HG03565 (cell line): Measurements from ENCODE around the gene ASB18.

Experiments
- ATAC-seq: cut with Tn5 transposase; IDR thresholded peaks from one replicate; pipeline ENCODE4 v1.9.1; 2021; ENCODE audit warnings: mild to moderate bottlenecking, moderate library complexity; ENCODE audit not compliant: unreplicated experiment

The ASB18 gene

DNA sequence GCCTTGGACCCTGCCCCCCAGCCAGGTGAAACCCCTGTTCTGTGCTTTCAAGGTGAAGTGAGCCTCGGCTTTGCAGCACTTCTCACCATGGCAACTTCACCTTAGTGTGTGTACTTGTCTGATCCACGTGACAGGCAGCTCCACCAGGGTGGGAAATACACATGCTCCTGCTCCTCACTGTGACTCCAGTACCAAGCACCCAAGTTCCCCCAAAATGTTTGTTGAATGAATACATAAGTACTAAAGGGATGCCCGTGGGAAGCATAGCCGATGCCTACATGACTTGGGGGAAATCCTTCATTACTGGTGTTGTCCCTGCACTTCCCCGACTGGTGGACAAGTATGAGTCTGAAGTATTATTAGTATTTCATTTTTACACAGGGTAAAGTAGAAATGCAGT is 54.2 kb downstream of the ASB18 start:
- ATAC-seq = no peak

DNA sequence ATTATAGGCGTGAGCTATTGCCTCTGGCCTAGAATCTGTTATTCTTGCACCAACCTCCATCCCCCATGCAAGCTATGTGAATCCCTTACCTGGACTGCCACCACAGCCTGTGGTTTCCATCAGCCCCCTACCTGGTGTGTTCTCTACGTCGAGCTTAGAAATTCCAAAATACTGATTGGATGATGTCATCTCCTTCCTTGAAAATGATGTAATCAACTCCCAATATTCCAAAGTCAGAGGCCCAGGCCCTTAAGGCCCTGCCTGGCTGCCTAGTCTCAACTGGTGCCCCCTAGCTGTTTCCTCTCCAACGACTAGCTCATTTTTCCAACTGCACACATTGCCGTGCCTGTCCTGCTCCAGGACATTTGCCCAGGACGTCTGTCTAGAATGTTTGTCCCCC is 54.7 kb downstream of the ASB18 start:
- no peak for ATAC-seq

- no peak for ATAC-seq
Measured at GRCh38 chr2:236208019-236208926, 55.9 kb downstream of the ASB18 start.

DNA sequence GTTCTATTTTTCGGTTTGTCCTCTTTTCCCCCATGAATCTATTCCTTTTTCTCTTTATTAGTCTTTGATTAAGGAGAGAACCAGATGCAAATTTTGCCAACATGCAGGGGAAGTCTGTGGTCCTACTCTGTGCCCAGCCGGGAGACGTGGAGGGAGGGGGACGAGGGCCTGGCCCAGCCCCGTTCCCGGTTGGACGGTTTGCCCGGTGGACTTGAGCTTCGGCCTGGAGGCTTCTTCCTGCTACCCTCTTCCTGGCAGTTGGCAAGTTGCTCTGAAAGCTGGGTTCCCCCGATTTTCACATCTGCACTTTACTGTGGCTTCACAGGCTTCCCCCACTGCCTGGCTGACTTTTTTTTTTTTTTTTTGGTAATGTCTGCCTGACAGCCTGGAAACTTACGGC is 56.7 kb downstream of the ASB18 start:
- ATAC-seq = no peak

DNA sequence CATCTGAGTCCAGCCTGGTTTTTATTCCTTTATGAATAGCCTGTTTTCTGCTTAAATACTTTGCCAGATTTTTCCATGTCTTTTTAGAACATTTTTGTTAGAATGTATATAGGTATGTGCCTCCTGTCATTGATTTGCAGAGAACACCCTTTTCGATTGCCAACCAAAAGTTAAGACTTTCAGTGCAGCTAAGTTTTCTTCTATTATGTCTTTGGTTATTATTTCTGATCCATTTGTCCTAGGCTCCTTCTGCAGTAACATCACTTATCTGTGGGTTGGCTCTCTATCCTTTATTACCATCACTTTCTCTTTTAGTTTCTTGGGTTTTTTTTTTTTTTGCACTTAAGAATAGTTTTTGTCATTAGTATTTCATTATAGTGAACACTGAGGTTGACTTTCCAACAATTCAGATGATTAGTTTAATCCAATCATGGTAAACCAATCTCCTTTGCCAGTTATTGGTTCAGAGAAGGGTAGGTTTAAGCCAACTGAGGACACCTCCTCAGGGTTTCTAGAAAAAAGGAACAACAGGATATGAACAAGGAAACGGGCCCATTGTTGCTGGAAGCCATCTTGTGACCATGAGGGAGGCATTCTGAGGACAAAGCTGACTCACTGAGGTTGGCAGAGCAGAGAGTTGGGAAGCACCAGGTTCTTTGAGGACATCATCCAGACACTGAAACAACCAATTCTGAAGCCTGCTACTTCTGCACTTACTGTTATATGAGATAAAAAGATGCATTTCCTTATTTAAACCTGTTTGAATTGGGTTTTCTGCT is 58.1 kb downstream of the ASB18 start:
- no peak for ATAC-seq

DNA sequence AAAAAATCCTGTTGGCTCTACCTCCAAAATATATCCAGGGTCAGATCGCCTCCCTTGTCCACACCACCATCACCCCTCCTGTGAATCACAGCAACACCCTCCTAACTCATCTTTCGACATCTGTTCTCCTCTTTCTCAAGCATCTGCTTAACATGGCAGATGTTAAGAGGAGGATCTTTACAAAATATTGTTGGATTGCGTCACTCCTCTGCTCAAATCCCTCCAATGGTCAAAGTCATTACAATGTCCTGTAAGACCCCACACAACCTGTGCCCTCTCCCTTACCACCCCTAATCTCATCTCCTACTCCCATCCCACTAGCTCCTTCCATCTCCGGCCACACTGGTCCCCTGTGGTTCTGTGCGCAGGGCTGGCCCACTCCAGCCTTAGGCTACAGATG is 59.3 kb downstream of the ASB18 start:
- no peak for ATAC-seq

GRCh38 chr2:236200378-236200777 is 63.8 kb downstream of the ASB18 start:
- ATAC-seq = no peak

- no peak for ATAC-seq
Measured at GRCh38 chr2:236196366-236196765, 67.8 kb downstream of the ASB18 start.

DNA sequence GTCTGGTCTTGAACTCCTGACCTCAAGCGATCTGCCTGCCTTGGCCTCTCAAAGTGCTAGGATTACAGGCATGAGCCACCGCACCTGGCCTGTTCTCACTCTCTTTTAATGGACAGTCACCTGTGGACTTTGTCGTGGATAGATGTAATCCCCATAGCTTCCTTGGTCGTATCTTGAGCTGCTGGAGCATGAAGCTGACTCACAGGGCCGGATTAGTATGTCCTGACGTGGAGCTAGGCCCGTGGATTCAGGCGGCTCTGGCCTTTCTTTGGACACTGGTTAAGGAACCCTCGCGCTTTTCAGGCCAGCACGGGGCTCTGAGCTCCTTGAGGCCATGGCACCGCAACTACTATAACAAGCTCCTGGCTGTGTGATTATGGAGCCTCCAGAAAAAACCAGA is 68.5 kb downstream of the ASB18 start:
- ATAC-seq = no peak

DNA sequence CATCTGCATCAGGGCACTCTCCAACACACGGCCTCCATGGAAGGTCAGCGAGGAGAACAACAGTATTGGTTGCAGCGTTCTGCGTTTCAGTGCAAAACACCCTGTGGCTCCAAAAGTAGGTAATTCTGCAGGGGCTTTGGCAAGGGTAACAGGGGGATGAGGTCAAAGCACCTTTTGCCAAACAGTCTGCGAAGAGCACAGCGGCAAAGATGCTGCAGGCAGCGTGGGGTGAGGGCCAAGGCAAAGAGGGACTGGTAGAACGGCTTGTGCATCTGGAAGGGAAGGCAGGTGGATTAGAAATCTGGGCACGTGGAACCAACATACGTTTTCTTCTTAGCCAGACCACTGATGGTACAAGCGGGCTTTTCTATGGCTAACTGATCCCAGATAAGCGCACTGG is 69.4 kb downstream of the ASB18 start:
- ATAC-seq = no peak

DNA sequence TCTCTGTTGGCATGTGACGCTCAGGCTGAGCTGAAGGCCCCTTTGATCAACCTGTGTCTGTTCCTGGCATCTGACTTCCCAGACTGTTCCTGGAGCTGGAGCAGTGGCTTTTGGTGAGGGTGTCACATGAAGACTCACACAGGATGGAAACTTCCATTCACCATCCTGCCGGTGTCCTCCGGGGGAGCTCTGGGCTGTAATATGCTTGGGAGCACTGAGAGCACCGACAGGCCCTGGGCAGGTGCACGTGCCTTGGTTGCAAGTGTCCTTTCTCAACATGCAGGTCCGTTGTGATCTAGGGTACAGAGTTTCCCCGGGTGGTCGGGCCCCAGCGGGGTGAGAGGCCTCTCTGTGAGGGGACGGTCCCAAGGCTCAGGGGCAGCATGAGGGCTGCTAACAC is 71.2 kb downstream of the ASB18 start:
- no peak for ATAC-seq

GRCh38 chr2:236190674-236191073 is 73.5 kb downstream of the ASB18 start:
- no peak for ATAC-seq

DNA sequence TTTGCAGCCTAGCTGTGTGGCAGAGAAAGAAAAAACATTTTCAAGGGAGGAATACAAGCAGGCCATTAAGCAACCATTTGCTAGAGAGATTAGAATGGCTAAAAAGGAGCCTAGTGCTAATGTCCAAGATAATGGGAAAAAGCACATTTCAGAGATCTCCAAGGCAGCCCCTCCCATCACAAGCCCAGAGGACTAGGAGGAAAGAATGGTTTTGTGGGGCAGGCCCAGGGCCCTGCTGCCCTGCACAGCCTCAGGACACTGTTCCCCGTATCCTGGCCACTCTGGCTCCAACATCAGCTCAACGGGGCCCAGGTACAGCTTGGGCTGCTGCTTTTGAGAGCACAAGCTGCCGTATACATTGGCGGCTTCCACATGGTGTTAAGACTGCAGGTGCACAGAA is 79.5 kb downstream of the ASB18 start:
- no peak for ATAC-seq

DNA sequence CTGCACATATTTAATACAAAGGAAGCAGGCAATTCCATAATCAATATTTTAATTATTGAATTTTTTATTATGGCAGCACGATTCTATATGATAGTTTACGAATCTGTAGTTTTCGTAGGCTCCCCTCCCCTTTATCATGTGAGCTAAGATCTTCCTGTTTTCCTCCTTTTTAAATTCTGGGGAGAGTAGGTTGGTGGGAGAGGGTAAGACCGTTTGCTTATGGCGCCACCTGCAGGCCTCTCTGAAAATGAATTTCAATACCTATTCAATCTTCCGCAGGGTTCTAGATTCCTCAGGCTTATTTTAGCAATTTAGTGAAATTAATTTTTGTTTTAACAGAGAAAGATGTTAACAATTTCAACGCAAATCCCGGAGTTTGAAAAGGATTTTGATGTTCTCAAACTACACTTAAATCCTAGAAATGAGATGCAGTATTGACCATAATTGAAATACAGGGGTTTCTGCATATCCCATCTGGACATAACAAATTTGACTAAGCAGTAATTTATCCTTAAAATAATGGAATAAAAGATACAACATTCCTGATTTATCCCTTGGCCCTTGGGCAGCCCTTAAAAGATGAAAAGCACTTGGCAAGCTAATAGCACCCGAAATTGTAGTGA is 83.3 kb downstream of the ASB18 start:
- ATAC-seq = no peak

DNA sequence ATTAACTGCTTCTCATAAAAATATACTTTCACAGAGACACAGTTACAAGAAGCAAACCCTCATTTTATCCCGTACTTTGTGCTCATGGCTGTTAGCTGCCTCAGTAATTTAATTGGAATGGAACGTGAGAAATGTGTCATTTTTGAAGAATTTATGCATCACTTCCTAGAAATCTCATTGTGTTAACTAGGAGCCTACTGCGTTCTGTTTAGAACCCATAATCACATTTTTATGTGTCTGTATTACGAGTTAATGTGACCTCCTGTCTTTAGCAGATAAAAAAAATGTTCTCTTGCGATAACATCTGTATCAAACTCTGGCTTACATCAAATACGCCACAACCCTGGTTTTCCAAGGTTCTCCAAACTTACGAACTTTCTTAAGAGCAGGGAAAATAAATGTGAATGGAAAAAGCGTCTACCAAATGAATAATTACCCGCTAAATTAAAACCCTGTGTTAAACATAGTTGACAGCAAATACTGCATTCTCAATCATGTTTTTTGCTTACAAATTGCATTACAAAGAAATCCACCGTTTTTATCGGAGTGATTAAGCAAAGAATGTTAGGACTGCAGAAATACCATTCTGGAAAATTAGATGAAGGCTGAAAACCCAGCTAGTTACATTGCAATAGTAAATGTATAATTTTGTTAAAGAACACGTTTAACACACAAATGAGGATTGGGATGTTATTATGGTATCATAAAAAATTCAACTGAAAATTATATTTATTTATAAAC is 84.0 kb downstream of the ASB18 start:
- no peak for ATAC-seq

DNA sequence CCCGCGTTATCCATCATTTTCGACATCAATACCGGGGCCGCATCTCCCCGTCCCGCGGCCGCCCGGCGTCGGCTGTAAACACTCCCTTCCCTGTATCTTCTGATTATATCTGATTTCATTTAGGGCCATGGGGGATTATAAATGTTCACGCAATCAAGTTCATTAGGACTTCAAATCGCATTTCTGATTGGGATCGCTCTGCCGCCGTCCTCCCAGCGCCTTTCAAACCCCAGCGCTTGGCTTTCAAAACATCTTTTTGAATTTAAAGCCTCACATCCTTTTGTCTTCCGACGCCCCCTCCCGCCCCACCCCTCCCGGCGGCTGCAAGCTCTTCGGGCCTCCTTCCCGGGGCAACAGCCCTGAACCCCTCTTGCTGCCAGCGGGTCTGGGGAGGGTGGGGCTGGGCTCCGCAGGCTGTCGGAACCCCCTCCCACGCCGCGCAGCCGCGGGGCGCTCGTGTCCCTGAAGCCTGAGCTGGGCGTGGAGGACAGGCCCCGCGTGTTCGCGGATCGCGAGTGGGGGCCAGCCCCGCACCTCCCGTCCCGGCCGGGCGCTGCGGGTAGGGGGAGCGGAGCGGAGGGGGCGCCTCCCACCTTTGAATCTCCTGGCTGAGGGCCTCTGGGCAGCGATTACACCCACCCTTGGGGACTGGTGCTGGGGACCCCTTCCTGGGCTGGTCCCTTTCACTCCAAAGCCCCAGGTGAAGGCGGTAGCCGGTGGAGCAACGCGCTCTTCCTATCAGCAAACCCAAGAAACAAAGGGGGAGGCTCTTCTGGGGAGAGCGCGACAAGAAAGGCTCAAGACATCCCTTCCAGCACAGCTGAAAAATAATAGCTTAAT is 84.8 kb downstream of the ASB18 start:
- no peak for ATAC-seq

GRCh38 chr2:236178890-236179235 is 85.3 kb downstream of the ASB18 start:
- no peak for ATAC-seq

GRCh38 chr2:236177967-236178889 is 86.0 kb downstream of the ASB18 start:
- ATAC-seq = no peak

DNA sequence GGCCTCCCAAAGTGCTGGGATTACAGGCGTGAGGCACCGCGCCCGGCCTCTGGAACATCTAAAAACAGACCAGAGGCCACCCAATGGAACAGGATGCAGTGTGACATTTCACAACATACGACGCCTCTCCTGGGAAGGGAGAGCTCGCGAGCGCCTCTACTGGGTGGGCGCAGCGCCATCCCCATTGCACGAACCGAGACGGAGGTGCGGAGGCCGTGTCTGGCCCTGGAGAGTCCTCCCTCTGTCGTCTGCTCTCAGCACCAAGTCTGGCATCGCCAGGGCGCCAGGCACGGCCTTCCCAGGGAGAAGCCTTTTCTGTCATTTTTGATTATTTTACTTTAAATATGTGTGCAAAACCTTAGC is 86.6 kb downstream of the ASB18 start:
- ATAC-seq = no peak
